ENCODE measurements around the gene CNGA2. TPM values are rescaled to one million over a fixed set of nuclear protein-coding genes. Genes with fewer than 3 reads are reported as not detected.

The CNGA2 gene
- total RNA-seq (2022) (not detected in 2 replicates), Bru-seq, nascent RNA (not detected), BruChase-seq, experiment 1, labeled RNA remaining after a 2-hour chase (not detected), BruChase-seq, experiment 2, labeled RNA remaining after a 6-hour chase (not detected)
- long read RNA-seq = 0 reads

- Mint-ChIP-seq H3K36me3 (ENCODE audit: insufficient read depth, unreplicated experiment) (no peaks in the 10 kb centered on the region), H3K4me3 (ENCODE audit: unreplicated experiment) (no peak within 1 kb of the TSS), H3K27me3 (ENCODE audit: insufficient read depth, unreplicated experiment) (peaks cover 25% of the 10 kb centered on the region), H3K4me1 (ENCODE audit: low read depth, unreplicated experiment) (no peaks in the 10 kb centered on the region), H3K9me3 (ENCODE audit: unreplicated experiment) (no peaks in the 10 kb centered on the region), H3K27ac (ENCODE audit: unreplicated experiment) (no peak within 1 kb of the TSS)
- CTCF ChIA-PET = no interaction called here
- intact Hi-C loops (cut with micrococcal nuclease; ENCODE audit: unreplicated experiment) = no loop called here
- H3K4me3 ChIP-seq (ENCODE audit: low read depth, low read length) = no peak within 1 kb of the TSS
- no peaks in the 10 kb centered on the region for H3K9me3 ChIP-seq
- BruUV-seq (replicated peaks) = no TSS peak
- DNase-seq = no peak
- no peaks in the 10 kb centered on the region for H3K4me1 ChIP-seq
- POLR2A ChIA-PET = no interaction called here
- no peaks in the 10 kb centered on the region for H3K36me3 ChIP-seq (ENCODE audit: control insufficient read depth, insufficient read depth, low read length)
- no peaks in the 10 kb centered on the region for H3K27me3 ChIP-seq (replicated peaks; ENCODE audit: control insufficient read depth, insufficient read depth, low read length)
- TF ChIP-seq, protein P1, sequence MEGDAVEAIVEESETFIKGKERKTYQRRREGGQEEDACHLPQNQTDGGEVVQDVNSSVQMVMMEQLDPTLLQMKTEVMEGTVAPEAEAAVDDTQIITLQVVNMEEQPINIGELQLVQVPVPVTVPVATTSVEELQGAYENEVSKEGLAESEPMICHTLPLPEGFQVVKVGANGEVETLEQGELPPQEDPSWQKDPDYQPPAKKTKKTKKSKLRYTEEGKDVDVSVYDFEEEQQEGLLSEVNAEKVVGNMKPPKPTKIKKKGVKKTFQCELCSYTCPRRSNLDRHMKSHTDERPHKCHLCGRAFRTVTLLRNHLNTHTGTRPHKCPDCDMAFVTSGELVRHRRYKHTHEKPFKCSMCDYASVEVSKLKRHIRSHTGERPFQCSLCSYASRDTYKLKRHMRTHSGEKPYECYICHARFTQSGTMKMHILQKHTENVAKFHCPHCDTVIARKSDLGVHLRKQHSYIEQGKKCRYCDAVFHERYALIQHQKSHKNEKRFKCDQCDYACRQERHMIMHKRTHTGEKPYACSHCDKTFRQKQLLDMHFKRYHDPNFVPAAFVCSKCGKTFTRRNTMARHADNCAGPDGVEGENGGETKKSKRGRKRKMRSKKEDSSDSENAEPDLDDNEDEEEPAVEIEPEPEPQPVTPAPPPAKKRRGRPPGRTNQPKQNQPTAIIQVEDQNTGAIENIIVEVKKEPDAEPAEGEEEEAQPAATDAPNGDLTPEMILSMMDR (IDR thresholded peaks at IDR 0.05; ENCODE audit: insufficient read depth in 1 of 2, low read depth in 1 of 2, low read length in 1 of 2, severe bottlenecking in 1 of 2, unreplicated experiment in 1 of 2) = no peak
These were observed at the start of gene CNGA2 for GRCh38 chrX:151734446-151734845. TSS of gene CNGA2 (plus strand) at chrX:151734746. CDS start at chrX:151738484, 3,738 bp downstream.

DNA sequence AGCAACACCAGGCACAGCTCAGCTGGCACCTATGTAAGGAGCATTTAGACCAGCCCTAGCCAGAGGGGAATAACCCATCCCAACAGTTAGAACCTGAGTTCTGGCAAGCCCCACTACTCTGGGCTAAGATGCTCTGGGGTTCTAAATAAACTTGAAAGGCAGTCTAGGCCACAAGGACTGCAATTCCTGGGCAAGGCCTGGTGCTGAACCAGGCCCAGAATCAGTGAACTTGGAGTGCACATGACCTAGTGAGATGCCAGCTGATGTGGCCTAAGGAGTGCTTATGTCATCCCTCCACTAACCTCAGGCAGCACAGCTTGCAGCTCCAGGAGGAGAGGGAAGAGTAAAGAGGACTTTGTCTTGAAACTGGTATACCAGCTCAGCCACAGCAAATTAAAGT, 46.9 kb upstream of the CNGA2 start:
- H3K4me1 ChIP-seq = no peaks in the 10 kb centered on the region
- no peaks in the 10 kb centered on the region for H3K9me3 Mint-ChIP-seq (ENCODE audit: unreplicated experiment)
- no peak overlapping the region for H3K4me3 ChIP-seq (ENCODE audit: low read depth, low read length)
- no peaks in the 10 kb centered on the region for H3K4me1 Mint-ChIP-seq (ENCODE audit: low read depth, unreplicated experiment)
- H3K27me3 ChIP-seq (replicated peaks; ENCODE audit: control insufficient read depth, insufficient read depth, low read length) = no peaks in the 10 kb centered on the region
- intact Hi-C loops (cut with micrococcal nuclease; ENCODE audit: unreplicated experiment) = no loop called here
- ChIA-PET CTCF (no interaction called here), POLR2A (no interaction called here)
- no peaks in the 10 kb centered on the region for H3K36me3 Mint-ChIP-seq (ENCODE audit: insufficient read depth, unreplicated experiment)
- H3K27ac Mint-ChIP-seq (ENCODE audit: unreplicated experiment) = no peak overlapping the region
- H3K27me3 Mint-ChIP-seq (ENCODE audit: insufficient read depth, unreplicated experiment) = peaks cover 4% of the 10 kb centered on the region
- BruUV-seq (replicated peaks) = no TSS peak
- no peak overlapping the region for H3K4me3 Mint-ChIP-seq (ENCODE audit: unreplicated experiment)
- TF ChIP-seq, protein P1 (IDR thresholded peaks at IDR 0.05; ENCODE audit: insufficient read depth in 1 of 2, low read depth in 1 of 2, low read length in 1 of 2, severe bottlenecking in 1 of 2, unreplicated experiment in 1 of 2) = no peak
- no peaks in the 10 kb centered on the region for H3K9me3 ChIP-seq
- H3K36me3 ChIP-seq (ENCODE audit: control insufficient read depth, insufficient read depth, low read length) = no peaks in the 10 kb centered on the region
- no peak for DNase-seq

- no peaks in the 10 kb centered on the region for H3K4me1 ChIP-seq
- no peak for DNase-seq
- no peak overlapping the region for H3K27ac Mint-ChIP-seq (ENCODE audit: unreplicated experiment)
- intact Hi-C loops (cut with micrococcal nuclease; ENCODE audit: unreplicated experiment) = no loop called here
- no peak overlapping the region for H3K4me3 Mint-ChIP-seq (ENCODE audit: unreplicated experiment)
- H3K9me3 ChIP-seq = no peaks in the 10 kb centered on the region
- no peaks in the 10 kb centered on the region for H3K36me3 Mint-ChIP-seq (ENCODE audit: insufficient read depth, unreplicated experiment)
- BruUV-seq (replicated peaks) = no TSS peak
- no peaks in the 10 kb centered on the region for H3K27me3 ChIP-seq (replicated peaks; ENCODE audit: control insufficient read depth, insufficient read depth, low read length)
- H3K4me3 ChIP-seq (ENCODE audit: low read depth, low read length) = no peak overlapping the region
- ChIA-PET CTCF (no interaction called here), POLR2A (no interaction called here)
- TF ChIP-seq, protein P1 (IDR thresholded peaks at IDR 0.05; ENCODE audit: insufficient read depth in 1 of 2, low read depth in 1 of 2, low read length in 1 of 2, severe bottlenecking in 1 of 2, unreplicated experiment in 1 of 2) = no peak
- H3K9me3 Mint-ChIP-seq (ENCODE audit: unreplicated experiment) = no peaks in the 10 kb centered on the region
- no peaks in the 10 kb centered on the region for H3K4me1 Mint-ChIP-seq (ENCODE audit: low read depth, unreplicated experiment)
- H3K27me3 Mint-ChIP-seq (ENCODE audit: insufficient read depth, unreplicated experiment) = peaks cover 4% of the 10 kb centered on the region
- H3K36me3 ChIP-seq (ENCODE audit: control insufficient read depth, insufficient read depth, low read length) = no peaks in the 10 kb centered on the region
These were observed 45.9 kb upstream of the CNGA2 start for GRCh38 chrX:151688695-151689094.
